ENCODE measurements around the gene CILP2. TPM values are rescaled to one million over a fixed set of nuclear protein-coding genes. Genes with fewer than 3 reads are reported as not detected.

Gene CILP2
- total and polyA plus RNA-seq, 9 of the 15 experiments (the other 6 are each of a cell fraction or from before 2014, with no cell fraction given), result 0.04 to 0.35 (median 0.05) TPM; not detected in 2

DNA sequence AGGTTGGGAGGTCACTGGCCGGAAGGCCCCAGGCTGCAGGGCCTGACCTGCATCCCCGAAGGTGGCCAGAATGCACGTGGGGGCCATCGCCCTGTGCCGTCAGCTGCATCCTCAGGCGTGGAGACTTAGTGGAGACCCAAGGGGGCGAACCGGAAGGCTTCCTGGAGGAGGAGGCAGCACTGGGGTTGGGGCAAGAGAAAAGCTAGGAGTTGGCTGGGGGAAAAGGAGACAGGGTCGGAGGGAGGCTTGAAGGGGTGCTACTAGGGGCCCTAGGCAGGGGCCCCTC lies 10.8 kb upstream of the CILP2 start (continued):
- TF ChIP-seq ZBTB49 (CRISPR knock-in tag; IDR thresholded peaks at IDR 0.05; ENCODE audit: borderline replicate concordance) (no peak), E2F1 (CRISPR knock-in tag; IDR thresholded peaks at IDR 0.05) (no peak), ZNF586 (CRISPR knock-in tag; conservative IDR thresholded peaks at IDR 0.05) (no peak), POLR3A (IDR thresholded peaks at IDR 0.05; ENCODE audit: borderline replicate concordance, extremely low read depth, insufficient read depth, insufficient read length) (no peak), CC2D1A (IDR thresholded peaks at IDR 0.05) (no peak), RBM15 (IDR thresholded peaks at IDR 0.05; ENCODE audit: insufficient read depth, low read length) (no peak), SNAPC5 (CRISPR knock-in tag; IDR thresholded peaks at IDR 0.05) (no peak), BCOR (IDR thresholded peaks at IDR 0.05) (0 out of 2 replicates have a peak, but pooled peaks have one; percentile 30), SRF (CRISPR knock-in tag; IDR thresholded peaks at IDR 0.05) (no peak), ELF2 (CRISPR knock-in tag; IDR thresholded peaks at IDR 0.05) (no peak), ETV5 (CRISPR knock-in tag; IDR thresholded peaks at IDR 0.05; ENCODE audit: low read depth) (no peak), XRCC3 (IDR thresholded peaks at IDR 0.05) (no peak), MAFK (IDR thresholded peaks at IDR 0.05; ENCODE audit: low read length) (no peak), ZBTB7A (IDR thresholded peaks at IDR 0.05; ENCODE audit: borderline replicate concordance, control insufficient read depth, low read depth, low read length) (no peak), MLLT1 (IDR thresholded peaks at IDR 0.05) (no peak), TAF7 (tag; IDR thresholded peaks at IDR 0.05) (no peak)
- TF ChIP-seq, protein P1, sequence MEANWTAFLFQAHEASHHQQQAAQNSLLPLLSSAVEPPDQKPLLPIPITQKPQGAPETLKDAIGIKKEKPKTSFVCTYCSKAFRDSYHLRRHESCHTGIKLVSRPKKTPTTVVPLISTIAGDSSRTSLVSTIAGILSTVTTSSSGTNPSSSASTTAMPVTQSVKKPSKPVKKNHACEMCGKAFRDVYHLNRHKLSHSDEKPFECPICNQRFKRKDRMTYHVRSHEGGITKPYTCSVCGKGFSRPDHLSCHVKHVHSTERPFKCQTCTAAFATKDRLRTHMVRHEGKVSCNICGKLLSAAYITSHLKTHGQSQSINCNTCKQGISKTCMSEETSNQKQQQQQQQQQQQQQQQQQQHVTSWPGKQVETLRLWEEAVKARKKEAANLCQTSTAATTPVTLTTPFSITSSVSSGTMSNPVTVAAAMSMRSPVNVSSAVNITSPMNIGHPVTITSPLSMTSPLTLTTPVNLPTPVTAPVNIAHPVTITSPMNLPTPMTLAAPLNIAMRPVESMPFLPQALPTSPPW (CRISPR knock-in tag; IDR thresholded peaks at IDR 0.05), result no peak
- TF ChIP-seq, protein P2, sequence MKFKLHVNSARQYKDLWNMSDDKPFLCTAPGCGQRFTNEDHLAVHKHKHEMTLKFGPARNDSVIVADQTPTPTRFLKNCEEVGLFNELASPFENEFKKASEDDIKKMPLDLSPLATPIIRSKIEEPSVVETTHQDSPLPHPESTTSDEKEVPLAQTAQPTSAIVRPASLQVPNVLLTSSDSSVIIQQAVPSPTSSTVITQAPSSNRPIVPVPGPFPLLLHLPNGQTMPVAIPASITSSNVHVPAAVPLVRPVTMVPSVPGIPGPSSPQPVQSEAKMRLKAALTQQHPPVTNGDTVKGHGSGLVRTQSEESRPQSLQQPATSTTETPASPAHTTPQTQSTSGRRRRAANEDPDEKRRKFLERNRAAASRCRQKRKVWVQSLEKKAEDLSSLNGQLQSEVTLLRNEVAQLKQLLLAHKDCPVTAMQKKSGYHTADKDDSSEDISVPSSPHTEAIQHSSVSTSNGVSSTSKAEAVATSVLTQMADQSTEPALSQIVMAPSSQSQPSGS (CRISPR knock-in tag; IDR thresholded peaks at IDR 0.05), result no peak
- TF ChIP-seq, protein P3, sequence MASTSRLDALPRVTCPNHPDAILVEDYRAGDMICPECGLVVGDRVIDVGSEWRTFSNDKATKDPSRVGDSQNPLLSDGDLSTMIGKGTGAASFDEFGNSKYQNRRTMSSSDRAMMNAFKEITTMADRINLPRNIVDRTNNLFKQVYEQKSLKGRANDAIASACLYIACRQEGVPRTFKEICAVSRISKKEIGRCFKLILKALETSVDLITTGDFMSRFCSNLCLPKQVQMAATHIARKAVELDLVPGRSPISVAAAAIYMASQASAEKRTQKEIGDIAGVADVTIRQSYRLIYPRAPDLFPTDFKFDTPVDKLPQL (IDR thresholded peaks at IDR 0.05; ENCODE audit: extremely low read depth, insufficient read length), result no peak

Data from K562 (cell line).